H9 (cell line): Measurements from ENCODE around the gene EXOG. TPM values are rescaled to one million over a fixed set of nuclear protein-coding genes. Genes with fewer than 3 reads are reported as not detected.

Experiments
- DNase-seq: peaks from one replicate; pipeline ENCODE4 v3.0.0-alpha.2; 2017
- H2AFZ ChIP-seq: one replicate; pipeline ENCODE4 v1.6.1; 2013; ENCODE audit warnings: mild to moderate bottlenecking, low read length, control low read depth, moderate library complexity
- H2AK5ac ChIP-seq: 2 replicates; pipeline ENCODE4 v1.6.1; 2013; ENCODE audit warnings: low read length, control low read depth, mixed read lengths; ENCODE audit not compliant: insufficient read length
- H2BK120ac ChIP-seq: one replicate; pipeline ENCODE4 v1.6.1; 2013; ENCODE audit warnings: low read depth, mild to moderate bottlenecking, low read length, control low read depth, inconsistent platforms; ENCODE audit not compliant: poor library complexity, severe bottlenecking
- H2BK12ac ChIP-seq: 2 replicates; pipeline ENCODE4 v1.6.1; 2013; ENCODE audit warnings: low read length, control low read depth, mixed read lengths, low read depth; ENCODE audit not compliant: insufficient read length
- H2BK15ac ChIP-seq: 2 replicates; pipeline ENCODE4 v1.6.1; 2013; ENCODE audit warnings: low read depth, low read length, control low read depth
- H2BK20ac ChIP-seq: one replicate; pipeline ENCODE4 v1.6.1; 2013; ENCODE audit warnings: low read depth, mild to moderate bottlenecking, low read length, control low read depth, inconsistent platforms; ENCODE audit not compliant: poor library complexity, severe bottlenecking
- H2BK5ac ChIP-seq: 2 replicates; pipeline ENCODE4 v1.6.1; 2013; ENCODE audit warnings: low read length, control low read depth, mixed read lengths; ENCODE audit not compliant: insufficient read length
- H3K14ac ChIP-seq: 2 replicates; pipeline ENCODE4 v1.6.1; 2013; ENCODE audit warnings: low read length, control low read depth; ENCODE audit not compliant: insufficient read depth
- H3K18ac ChIP-seq: 2 replicates; pipeline ENCODE4 v1.6.1; 2013; ENCODE audit warnings: low read depth, mild to moderate bottlenecking, mixed read lengths, low read length, control low read depth; ENCODE audit not compliant: insufficient read length
- H3K23ac ChIP-seq: 2 replicates; pipeline ENCODE4 v1.6.1; 2013; ENCODE audit warnings: low read length, control low read depth, mixed read lengths, low read depth; ENCODE audit not compliant: insufficient read length
- H3K23me2 ChIP-seq: 2 replicates; pipeline ENCODE4 v1.6.1; 2013; ENCODE audit warnings: low read depth, mild to moderate bottlenecking, mixed read lengths, low read length, control low read depth; ENCODE audit not compliant: insufficient read length, poor library complexity, severe bottlenecking
- H3K27ac ChIP-seq: 2 replicates; pipeline ENCODE4 v1.5.1; 2013; ENCODE audit warnings: low read length, control low read depth, mixed read lengths, low read depth; ENCODE audit not compliant: insufficient read length
- H3K27me3 ChIP-seq: 2 replicates; pipeline ENCODE4 v1.6.1; 2013; ENCODE audit warnings: low read length, control low read depth, inconsistent platforms; ENCODE audit not compliant: insufficient read depth
- H3K4ac ChIP-seq: 2 replicates; pipeline ENCODE4 v1.6.1; 2013; ENCODE audit warnings: low read depth, mild to moderate bottlenecking, control low read depth, inconsistent platforms, low read length, moderate library complexity
- H3K4me1 ChIP-seq: 2 replicates; pipeline ENCODE4 v1.6.1; 2013; ENCODE audit warnings: low read length, control low read depth, inconsistent platforms; ENCODE audit not compliant: insufficient read depth
- H3K4me2 ChIP-seq: 2 replicates; pipeline ENCODE4 v1.6.1; 2013; ENCODE audit warnings: low read length, control low read depth, mixed read lengths; ENCODE audit not compliant: insufficient read length, insufficient read depth
- H3K56ac ChIP-seq: 2 replicates; pipeline ENCODE4 v1.6.1; 2013; ENCODE audit warnings: low read depth, mild to moderate bottlenecking, mixed read lengths, low read length, control low read depth; ENCODE audit not compliant: insufficient read length
- H3K79me1 ChIP-seq: 2 replicates; pipeline ENCODE4 v1.6.1; 2013; ENCODE audit warnings: low read depth, mild to moderate bottlenecking, moderate library complexity, low read length, control low read depth, inconsistent platforms; ENCODE audit not compliant: insufficient read depth, poor library complexity, severe bottlenecking
- H3K79me2 ChIP-seq: 2 replicates; pipeline ENCODE4 v1.6.1; 2013; ENCODE audit warnings: low read length, control low read depth, inconsistent platforms; ENCODE audit not compliant: insufficient read depth
- H3K9ac ChIP-seq: 2 replicates; pipeline ENCODE4 v1.6.1; 2013; ENCODE audit warnings: low read length, control low read depth, mixed read lengths; ENCODE audit not compliant: insufficient read length; ENCODE audit errors: extremely low read depth
- H3K9me3 ChIP-seq: one replicate; pipeline ENCODE4 v1.6.1; 2013; ENCODE audit warnings: low read depth, low read length, inconsistent platforms; ENCODE audit not compliant: control insufficient read depth
- H3T11ph ChIP-seq: one replicate; pipeline ENCODE4 v1.6.1; 2013; ENCODE audit warnings: mild to moderate bottlenecking, low read length, control low read depth, inconsistent platforms
- H4K20me1 ChIP-seq: one replicate; pipeline ENCODE4 v1.6.1; 2013; ENCODE audit not compliant: control insufficient read depth, insufficient read length, insufficient read depth
- H4K5ac ChIP-seq: 2 replicates; pipeline ENCODE4 v1.6.1; 2013; ENCODE audit warnings: low read depth, mild to moderate bottlenecking, mixed read lengths, low read length, control low read depth; ENCODE audit not compliant: insufficient read length
- H4K8ac ChIP-seq: replicated peaks from 2 replicates; pipeline ENCODE4 v1.6.1; 2013; ENCODE audit warnings: low read length, control low read depth, mixed read lengths, low read depth; ENCODE audit not compliant: insufficient read length
- H4K91ac ChIP-seq: 2 replicates; pipeline ENCODE4 v1.6.1; 2013; ENCODE audit warnings: low read depth, mild to moderate bottlenecking, moderate library complexity, mixed read lengths, low read length, control low read depth; ENCODE audit not compliant: insufficient read length
- H3K27ac Mint-ChIP-seq, 3 experiments: 2 replicates in 2 of 3; 3 replicates in 1 of 3; pipeline ENCODE4 v1.8.0; 2020 to 2021; ENCODE audit warnings: mixed read lengths in 3 of 3, mild to moderate bottlenecking in 1 of 3, moderate library complexity in 1 of 3
- H3K27me3 Mint-ChIP-seq: 2 replicates; pipeline ENCODE4 v1.8.0; 2021; ENCODE audit warnings: low read depth, mild to moderate bottlenecking, moderate library complexity, mixed read lengths
- H3K36me3 Mint-ChIP-seq, 3 experiments: 2 replicates in 2 of 3; 3 replicates in 1 of 3; pipeline ENCODE4 v1.8.0; 2020 to 2021; ENCODE audit warnings: low read depth in 3 of 3, mixed read lengths in 3 of 3; ENCODE audit not compliant: insufficient read depth in 1 of 3
- H3K4me1 Mint-ChIP-seq, 2 experiments: 2 replicates each; pipeline ENCODE4 v1.8.0; 2020; ENCODE audit warnings: mixed read lengths in 2 of 2
- H3K4me3 Mint-ChIP-seq, 2 experiments: 2 replicates in 1 of 2; 3 replicates in 1 of 2; pipeline ENCODE4 v1.8.0; 2020 to 2021; ENCODE audit warnings: mild to moderate bottlenecking in 2 of 2, mixed read lengths in 2 of 2, moderate library complexity in 1 of 2
- H3K9me3 Mint-ChIP-seq, 2 experiments: 2 replicates in 1 of 2; 3 replicates in 1 of 2; pipeline ENCODE4 v1.8.0; 2020; ENCODE audit warnings: mild to moderate bottlenecking in 2 of 2, mixed read lengths in 2 of 2, moderate library complexity in 1 of 2
- CTCF ChIP-seq: fragments of 200-600 bp; sonication (generic); conservative IDR thresholded peaks from 3 replicates; pipeline ENCODE4 v1.8.0; 2021; ENCODE audit warnings: antibody characterized with exemption, mild to moderate bottlenecking
- WGBS: extraction: QIAGEN DNeasy Blood & Tissue Kit; methylation state at CpG from one replicate; pipeline ENCODE4 v1.1.7; 2013; ENCODE audit warnings: missing lambda C conversion rate, low lambda C conversion rate, mixed read lengths; ENCODE audit not compliant: insufficient read length; ENCODE audit errors: extremely low coverage; 5-methylcytosine and 5-hydroxymethylcytosine counted together
- total RNA-seq: library from RNA; stranded (reverse); gene quantifications from 2 replicates; pipeline ENCODE4 v1.2.1, GENCODE V29; 2021

The EXOG gene
- total RNA-seq, 1 experiment from 2014 or later = 14.1 TPM

GRCh38 chr3:38480093-38480445 is 16.1 kb upstream of the EXOG start:
- Histone ChIP-seq H2AFZ (no peak overlapping the region), H3K4me2 (no peak overlapping the region), H3K4ac (no peak overlapping the region), H3K14ac (no peak overlapping the region), H4K91ac (no peak overlapping the region), H4K5ac (no peak overlapping the region), H3K27ac (no peak overlapping the region), H4K20me1 (peaks cover 2% of the 10 kb centered on the region), H3K23me2 (no peaks in the 10 kb centered on the region), H2BK5ac (no peak overlapping the region), H3K18ac (no peak overlapping the region), H3K79me2 (no peaks in the 10 kb centered on the region; the same call in 1 of the 2 replicates), H3K9me3 (no peaks in the 10 kb centered on the region), H2AK5ac (no peak overlapping the region), H3K4me1 (no peaks in the 10 kb centered on the region), H3K27me3 (no peaks in the 10 kb centered on the region), H3T11ph (no peak overlapping the region), H3K9ac (no peak overlapping the region), H2BK15ac (no peak overlapping the region), H2BK120ac (no peak overlapping the region), H3K56ac (no peak overlapping the region), H3K79me1 (no peaks in the 10 kb centered on the region), H2BK12ac (no peak overlapping the region), H2BK20ac (no peak overlapping the region), H3K23ac (no peak overlapping the region), H4K8ac (no peak overlapping the region)
- Mint-ChIP-seq H3K36me3 (peaks cover 44 to 71% (median 70%) of the 10 kb centered on the region in 3 experiments), H3K9me3 (no peaks in the 10 kb centered on the region), H3K4me3 (no peak overlapping the region), H3K27ac (no peak overlapping the region), H3K27me3 (no peaks in the 10 kb centered on the region; the same call in 1 of the 2 replicates), H3K4me1 (peaks cover 0 to 5% of the 10 kb centered on the region in 2 experiments; a peak in 2 of 4 replicates)
- WGBS = no CpG with 5 or more reads among the region's 3 CpGs
- TF ChIP-seq CTCF = 0 out of 3 replicates have a peak, but pooled peaks have one; percentile 4
- DNase-seq = no peak
